ENCODE data around the gene NDUFS8. TPM values are rescaled to one million over a fixed set of nuclear protein-coding genes. Genes with fewer than 3 reads are reported as not detected.

NDUFS8 gene
- total RNA-seq, 2 experiments from 2014 or later: 109 to 126 TPM

DNA sequence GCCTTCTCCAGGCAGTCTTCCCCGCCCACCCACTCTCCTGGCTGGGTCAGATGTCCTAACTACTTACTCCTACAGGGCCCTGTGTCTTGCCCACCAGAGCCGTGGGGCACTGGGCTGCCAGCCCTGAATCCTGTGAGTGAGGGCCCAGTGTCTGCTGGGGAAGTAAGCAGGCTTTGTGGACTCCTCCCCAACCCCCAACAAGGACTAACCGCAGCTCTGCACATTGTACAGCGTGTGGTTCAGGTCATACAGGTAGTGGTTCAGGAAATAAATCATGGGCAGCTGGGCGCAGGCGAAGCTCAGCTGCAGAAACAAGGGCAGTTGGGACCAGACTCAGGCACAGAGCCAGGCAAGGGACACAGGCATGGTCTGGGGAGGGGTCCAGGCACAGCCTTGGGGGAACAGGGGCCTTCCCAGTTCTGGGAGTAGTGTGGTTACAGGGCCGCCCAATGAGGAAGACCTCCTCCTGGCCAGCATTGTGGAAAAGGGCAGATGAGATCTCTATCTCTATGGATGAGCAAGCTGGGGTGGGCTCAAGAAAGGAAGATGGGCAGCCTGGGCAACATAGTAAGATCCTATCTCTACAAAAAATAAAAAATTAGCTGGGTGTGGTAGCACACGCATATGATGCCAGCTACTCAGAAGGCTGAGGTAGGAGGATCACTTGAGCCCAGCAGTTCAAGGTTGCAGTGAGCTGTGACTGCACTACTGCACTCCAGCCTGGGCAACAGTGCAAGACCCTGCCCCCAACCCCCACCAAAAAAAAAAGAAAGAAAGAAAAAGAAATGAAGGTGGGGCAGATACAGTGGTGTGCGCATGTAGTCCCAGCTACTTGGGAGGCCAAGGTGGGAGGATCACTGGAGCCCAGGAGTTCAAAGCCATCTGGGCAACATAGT lies 32.1 kb upstream of the NDUFS8 start:
- no peak for DNase-seq
- H3K27ac Mint-ChIP-seq: peak overlapping the region; percentile 28
- no peaks in the 10 kb centered on the region for H3K27me3 Mint-ChIP-seq
- no peak overlapping the region for H3K4me3 Mint-ChIP-seq
- no peaks in the 10 kb centered on the region for H3K9me3 Mint-ChIP-seq
- H3K4me1 Mint-ChIP-seq: peaks cover 24% of the 10 kb centered on the region
- peaks cover 3% of the 10 kb centered on the region for H3K36me3 Mint-ChIP-seq

DNA sequence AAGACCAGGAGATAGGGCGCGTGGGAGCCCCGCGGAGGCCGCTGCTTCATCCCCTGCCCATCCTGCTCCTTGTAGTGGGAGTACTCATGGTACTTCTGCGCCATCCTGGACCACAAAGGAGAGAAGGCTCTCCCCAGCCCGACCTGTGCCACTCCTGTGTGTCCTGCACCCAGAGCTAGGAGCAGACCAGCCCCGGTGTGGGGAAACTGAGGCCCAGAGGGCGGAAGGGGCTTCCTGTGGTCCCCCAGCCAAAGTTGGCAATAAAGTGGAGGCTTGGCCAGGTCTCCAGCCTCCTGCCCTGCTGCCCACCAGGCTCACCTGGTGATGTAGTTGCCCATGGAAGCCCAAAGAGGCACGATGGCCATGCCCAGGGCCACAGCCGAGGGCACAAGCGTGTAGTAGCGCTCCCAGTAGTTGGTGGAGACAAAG lies 31.3 kb upstream of the NDUFS8 start:
- no peaks in the 10 kb centered on the region for H3K27me3 Mint-ChIP-seq
- peaks cover 20% of the 10 kb centered on the region for H3K4me1 Mint-ChIP-seq
- H3K36me3 Mint-ChIP-seq: peaks cover 3% of the 10 kb centered on the region
- no peak overlapping the region for H3K27ac Mint-ChIP-seq
- no peaks in the 10 kb centered on the region for H3K9me3 Mint-ChIP-seq
- no peak for DNase-seq
- H3K4me3 Mint-ChIP-seq: no peak overlapping the region

DNA sequence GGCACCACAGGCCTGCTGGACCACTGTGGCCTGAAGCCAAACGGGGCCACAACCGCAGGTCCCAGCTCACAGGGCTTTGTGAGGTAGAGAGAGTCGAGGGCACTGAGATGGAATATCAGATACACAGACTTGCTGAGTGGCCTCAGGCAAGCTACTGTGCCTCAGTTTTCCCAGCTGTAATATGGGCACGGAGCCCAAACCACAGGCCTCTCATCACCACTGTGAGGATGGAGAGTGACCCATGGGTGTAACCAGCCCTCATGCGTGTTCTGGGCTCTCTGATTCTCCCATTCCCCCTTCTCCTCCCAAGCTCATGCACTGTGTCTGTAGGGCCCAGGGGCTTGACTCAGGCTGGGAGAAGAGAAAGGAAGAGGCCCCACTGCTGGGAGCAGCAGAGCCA lies 30.8 kb upstream of the NDUFS8 start:
- Mint-ChIP-seq H3K4me3 (no peak overlapping the region), H3K36me3 (peaks cover 3% of the 10 kb centered on the region), H3K9me3 (no peaks in the 10 kb centered on the region), H3K27ac (no peak overlapping the region), H3K27me3 (no peaks in the 10 kb centered on the region), H3K4me1 (peaks cover 21% of the 10 kb centered on the region)
- DNase-seq: no peak

DNA sequence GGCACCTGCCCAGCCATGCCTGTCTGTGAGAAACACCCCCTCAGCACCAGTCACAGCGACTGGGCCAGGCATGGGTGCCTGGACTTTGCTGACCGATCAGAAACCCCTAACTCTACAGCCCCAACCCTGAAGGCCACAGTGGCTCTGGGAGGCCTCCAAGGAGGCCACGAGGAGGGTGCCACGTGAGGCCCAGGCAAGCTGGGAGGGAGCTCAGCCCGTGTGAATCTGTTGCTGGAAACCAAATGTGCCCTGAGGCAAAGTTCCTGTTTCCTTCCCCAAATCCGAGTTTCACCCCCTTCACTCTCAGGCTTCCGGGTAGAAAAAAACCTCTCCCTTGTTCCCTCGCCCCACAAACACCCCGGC lies 27.9 kb upstream of the NDUFS8 start:
- H3K4me1 Mint-ChIP-seq: peaks cover 18% of the 10 kb centered on the region
- H3K4me3 Mint-ChIP-seq: peak overlapping the region; percentile 71
- no peaks in the 10 kb centered on the region for H3K27me3 Mint-ChIP-seq
- no peak for DNase-seq
- peak overlapping the region; percentile 23 for H3K27ac Mint-ChIP-seq
- H3K9me3 Mint-ChIP-seq: no peaks in the 10 kb centered on the region
- H3K36me3 Mint-ChIP-seq: no peaks in the 10 kb centered on the region

DNA sequence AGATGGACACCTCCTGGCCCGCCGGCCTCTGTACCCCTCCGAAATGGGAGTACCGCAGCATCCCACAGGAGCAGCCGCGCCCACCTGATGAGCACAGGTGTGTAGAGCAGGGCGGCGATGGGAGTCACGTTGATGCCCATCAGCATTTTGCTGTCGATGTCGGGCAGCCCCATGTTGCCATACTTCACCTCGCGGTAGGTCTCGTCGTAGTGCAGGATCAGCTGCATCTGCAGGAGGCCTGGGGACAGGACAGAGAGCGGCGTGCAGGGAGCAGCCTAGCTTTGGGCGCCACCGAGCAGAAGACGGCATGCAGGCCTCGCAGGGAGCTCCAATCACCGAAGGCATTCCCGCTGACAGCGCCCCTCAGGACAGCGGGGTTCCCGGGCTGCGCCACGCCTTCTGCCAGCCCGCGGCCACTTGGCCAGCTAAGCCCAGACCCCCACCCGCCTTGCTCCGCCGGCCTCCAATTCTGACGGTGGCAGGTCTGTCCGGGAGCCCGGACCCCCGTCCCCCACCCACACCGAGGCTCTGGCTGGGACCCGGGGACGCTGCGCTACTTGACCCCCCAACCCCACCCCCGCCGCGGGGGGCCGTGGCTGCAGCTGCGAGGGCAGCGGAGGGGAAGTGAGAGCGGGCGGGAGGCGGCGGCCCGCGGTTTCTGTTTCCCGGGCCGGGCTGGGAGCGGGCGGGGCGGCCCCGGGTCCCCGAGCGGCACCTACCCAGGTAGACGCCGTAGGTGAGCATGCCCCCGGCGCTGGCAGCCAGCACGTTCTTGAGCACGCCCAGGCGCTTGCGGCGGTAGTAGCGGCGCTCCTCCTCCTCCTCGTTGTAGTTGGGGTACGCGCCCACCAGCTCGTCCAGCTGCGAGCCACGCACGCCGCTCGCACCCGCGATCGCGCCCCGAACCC lies 27.3 kb upstream of the NDUFS8 start:
- peak overlapping the region; percentile 71 for H3K4me3 Mint-ChIP-seq
- no peaks in the 10 kb centered on the region for H3K9me3 Mint-ChIP-seq
- H3K36me3 Mint-ChIP-seq: no peaks in the 10 kb centered on the region
- H3K27ac Mint-ChIP-seq: peak overlapping the region; percentile 23
- DNase-seq: peak; percentile 56
- H3K4me1 Mint-ChIP-seq: peaks cover 11% of the 10 kb centered on the region
- H3K27me3 Mint-ChIP-seq: no peaks in the 10 kb centered on the region

DNA sequence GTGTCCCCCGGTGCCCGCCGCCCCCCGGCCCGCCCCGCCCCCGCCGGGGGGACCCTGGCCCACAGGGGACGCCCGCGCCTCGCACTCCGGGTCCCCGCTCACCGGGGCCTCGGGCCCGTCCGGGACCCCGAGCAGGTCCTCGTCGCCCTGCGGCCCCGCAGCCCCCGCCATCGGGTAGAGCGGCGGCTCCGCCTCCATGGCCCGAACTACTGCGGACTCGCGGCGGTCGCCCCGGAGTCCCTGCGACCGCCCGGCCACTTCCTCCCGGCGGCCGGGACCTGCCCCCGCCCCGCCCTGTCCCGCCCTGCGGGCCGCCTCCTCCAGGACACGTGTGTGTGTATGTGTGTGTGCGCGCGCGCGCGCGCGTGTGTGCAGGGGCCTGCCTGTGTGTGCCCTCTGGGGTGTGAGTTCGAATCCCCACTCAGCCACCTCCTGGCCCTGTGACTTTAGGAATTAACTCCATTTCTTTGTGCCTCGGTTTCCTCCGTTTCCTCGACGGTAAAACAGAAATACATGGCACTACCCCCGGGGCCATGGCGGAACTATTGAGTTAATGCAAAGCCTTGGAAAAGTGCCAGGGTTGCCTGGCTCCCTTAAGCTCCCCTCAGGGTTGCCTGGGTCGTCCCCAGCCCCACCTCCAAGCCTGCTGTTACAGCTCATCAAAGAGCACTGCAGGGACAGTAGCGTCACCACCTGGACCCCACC lies 26.5 kb upstream of the NDUFS8 start, which contains the start of gene UNC93B1:
Gene UNC93B1 (minus strand): TSS at position 252 of the 705 bp plus-strand sequence. CDS start 54 bp downstream, at position 198.
- peak within 1 kb of the TSS; percentile 60 for H3K27ac Mint-ChIP-seq
- DNase-seq: peak; percentile 87
- no peaks in the 10 kb centered on the region for H3K36me3 Mint-ChIP-seq
- no peaks in the 10 kb centered on the region for H3K27me3 Mint-ChIP-seq
- no peaks in the 10 kb centered on the region for H3K9me3 Mint-ChIP-seq
- H3K4me1 Mint-ChIP-seq: peaks cover 11% of the 10 kb centered on the region
- H3K4me3 Mint-ChIP-seq: peak within 1 kb of the TSS; percentile 78

DNA sequence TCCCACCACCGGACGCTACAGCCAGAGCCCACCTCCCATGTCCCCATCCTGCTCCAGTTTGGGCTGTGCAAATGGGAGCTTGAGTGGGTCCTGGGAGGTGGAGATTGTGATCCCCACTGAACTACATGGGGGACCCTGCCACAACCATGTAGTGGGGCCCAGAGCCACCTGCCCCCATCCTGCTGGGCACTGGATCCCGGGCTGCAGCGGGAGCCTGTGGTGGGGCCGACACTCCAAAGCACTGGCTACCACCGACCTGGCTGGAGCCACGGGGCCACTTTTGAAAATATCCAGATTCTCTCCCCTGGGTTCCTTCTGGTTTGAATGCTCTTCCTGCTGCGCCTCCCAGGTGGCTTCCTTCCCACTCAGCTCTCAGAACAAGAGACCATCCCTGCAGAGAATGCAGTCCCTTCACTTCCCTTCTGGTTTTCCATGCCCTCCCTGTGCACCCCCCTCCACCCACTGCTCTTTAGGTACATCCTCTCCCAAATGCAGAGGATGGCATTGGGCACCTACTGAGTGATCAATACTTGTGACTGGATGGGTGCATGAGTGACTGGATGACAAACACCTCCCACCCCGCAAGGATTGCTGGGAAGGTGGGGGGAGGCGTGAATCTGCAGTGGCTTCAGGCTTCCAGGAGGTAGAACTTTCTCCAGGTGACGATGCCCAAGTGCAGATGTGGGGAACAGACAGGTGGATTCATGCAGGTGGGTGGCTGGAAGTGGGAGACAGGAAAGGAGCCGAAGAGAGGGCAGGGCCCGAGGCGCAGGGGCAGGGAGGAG lies 25.7 kb upstream of the NDUFS8 start:
- DNase-seq: no peak
- peaks cover 18% of the 10 kb centered on the region for H3K4me1 Mint-ChIP-seq
- peak overlapping the region; percentile 78 for H3K4me3 Mint-ChIP-seq
- H3K9me3 Mint-ChIP-seq: no peaks in the 10 kb centered on the region
- H3K27ac Mint-ChIP-seq: peak overlapping the region; percentile 60
- H3K27me3 Mint-ChIP-seq: no peaks in the 10 kb centered on the region
- no peaks in the 10 kb centered on the region for H3K36me3 Mint-ChIP-seq

DNA sequence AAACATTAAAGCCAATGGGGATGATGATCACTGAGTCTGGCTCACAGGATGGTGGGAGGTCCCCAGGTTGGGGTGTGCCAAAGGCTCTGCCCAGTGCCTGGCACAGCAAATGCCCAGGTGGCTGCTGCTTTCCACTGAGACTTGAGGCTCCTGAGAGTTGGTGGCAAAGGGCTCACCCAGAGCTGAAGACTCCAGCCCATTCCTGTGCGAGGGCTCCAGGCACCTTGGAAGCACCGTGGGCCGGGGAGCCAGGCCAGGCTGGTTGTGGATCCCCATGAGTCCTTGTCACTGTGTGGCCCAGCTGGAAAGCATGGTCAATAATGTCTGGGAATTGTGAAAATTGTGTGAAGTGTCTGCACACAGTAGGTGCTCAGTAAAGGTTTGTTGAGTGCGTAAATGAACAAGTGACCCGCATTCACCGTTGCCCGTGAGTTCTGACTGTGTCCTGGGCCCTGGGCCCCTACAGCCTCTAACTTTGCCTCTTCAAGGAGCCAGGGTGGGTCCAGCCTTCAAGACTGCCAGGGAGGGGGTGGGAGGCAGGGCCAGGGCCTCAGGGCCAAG lies 23.8 kb upstream of the NDUFS8 start:
- H3K27ac Mint-ChIP-seq: no peak overlapping the region
- H3K36me3 Mint-ChIP-seq: no peaks in the 10 kb centered on the region
- no peak overlapping the region for H3K4me3 Mint-ChIP-seq
- H3K4me1 Mint-ChIP-seq: peaks cover 20% of the 10 kb centered on the region
- H3K27me3 Mint-ChIP-seq: no peaks in the 10 kb centered on the region
- H3K9me3 Mint-ChIP-seq: no peaks in the 10 kb centered on the region
- no peak for DNase-seq

DNA sequence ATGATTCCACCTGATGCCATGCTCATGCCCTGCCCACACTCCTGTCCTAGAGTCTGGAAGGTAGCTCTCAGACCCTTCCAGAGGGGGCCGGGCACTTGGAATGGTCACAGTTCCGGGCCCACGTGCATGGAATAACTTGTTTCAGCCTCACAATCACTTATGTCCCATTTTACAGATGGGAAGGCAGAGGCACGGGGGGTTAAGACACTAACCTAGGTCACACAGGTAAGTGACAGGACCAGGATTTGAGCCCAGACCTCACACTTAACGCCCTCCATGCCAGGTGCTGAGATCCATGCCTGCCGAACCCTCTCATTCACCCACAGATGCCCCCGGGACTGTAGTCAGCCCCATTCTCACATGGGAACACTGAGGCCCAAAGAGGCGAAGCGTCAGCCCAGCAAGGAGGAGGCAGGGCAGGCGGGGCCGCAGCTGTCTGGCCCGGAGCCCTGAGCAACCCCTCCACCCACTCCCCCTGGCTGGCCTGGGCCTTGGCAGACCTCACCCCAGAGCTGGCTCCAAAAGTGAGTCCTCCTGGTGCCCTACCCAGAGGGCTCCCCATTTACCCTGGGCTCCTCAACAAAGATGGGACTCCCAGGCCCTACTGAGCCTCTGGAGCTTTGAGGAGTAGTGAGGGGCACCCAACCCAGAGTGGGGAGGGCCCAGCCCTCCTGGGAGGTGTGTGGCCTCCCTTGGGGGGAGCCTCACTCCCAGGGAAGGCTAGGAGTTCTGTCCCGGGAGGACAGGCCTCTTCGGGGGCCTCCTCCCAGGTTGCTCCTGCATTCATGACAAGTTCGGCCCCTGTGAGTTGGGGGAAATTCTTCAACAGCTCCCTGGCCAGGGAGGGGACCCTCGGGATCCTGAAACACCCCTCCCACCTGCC lies 22.7 kb upstream of the NDUFS8 start:
- DNase-seq: no peak
- no peak overlapping the region for H3K27ac Mint-ChIP-seq

DNA sequence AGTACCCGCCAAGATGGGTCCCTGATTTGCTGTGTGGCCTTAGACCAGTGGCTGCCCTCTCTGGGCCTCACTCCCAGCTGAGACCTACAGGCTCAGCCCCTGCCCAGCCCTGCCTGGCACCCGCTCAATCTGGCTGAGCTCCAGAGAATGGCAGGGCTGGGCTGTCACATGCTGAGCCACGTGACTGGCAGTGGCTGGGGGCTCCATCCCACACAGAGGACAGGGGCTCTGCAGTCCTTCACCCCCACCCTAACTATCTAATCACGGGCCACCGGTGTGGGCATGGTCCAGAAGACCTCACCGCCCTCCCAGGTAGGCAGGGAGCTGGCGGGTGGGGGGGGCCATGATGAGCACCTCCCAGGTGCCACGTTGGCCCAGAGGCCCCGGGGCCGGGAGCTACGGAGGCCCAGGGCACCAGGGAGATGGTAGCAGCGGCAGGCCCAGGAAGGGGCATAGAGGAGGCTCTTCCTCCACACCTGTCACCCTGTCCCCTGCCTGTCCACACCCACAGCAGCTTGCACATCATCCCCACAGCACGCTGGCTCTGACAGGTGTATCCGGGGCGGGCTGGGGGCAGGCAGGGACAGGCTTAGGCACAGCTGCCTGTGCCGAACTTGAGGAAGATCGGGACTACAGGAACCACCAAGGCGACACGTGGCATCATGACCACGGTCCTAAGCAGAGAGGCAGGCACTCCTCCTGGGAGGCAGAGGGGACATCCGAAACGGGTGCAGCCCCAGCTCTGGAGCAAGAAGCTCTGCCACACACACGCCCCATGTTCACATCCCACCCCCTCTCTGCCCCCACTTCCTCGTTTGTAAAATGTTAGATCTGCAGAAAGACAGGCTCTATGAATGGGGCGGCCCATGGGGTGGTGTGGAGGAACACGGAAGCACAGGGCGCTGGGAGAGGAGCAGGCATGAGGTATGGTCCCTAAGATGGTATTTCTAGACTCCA lies 21.8 kb upstream of the NDUFS8 start:
- DNase-seq: no peak
- no peaks in the 10 kb centered on the region for H3K9me3 Mint-ChIP-seq
- no peaks in the 10 kb centered on the region for H3K27me3 Mint-ChIP-seq
- no peak overlapping the region for H3K4me3 Mint-ChIP-seq
- no peaks in the 10 kb centered on the region for H3K36me3 Mint-ChIP-seq
- no peak overlapping the region for H3K27ac Mint-ChIP-seq
- peaks cover 17% of the 10 kb centered on the region for H3K4me1 Mint-ChIP-seq

More for the DNA sequence above, 22.7 kb upstream of the NDUFS8 start:
- H3K27me3 Mint-ChIP-seq: no peaks in the 10 kb centered on the region
- H3K4me1 Mint-ChIP-seq: peaks cover 20% of the 10 kb centered on the region
- no peaks in the 10 kb centered on the region for H3K36me3 Mint-ChIP-seq
- H3K4me3 Mint-ChIP-seq: no peak overlapping the region
- no peaks in the 10 kb centered on the region for H3K9me3 Mint-ChIP-seq

DNA sequence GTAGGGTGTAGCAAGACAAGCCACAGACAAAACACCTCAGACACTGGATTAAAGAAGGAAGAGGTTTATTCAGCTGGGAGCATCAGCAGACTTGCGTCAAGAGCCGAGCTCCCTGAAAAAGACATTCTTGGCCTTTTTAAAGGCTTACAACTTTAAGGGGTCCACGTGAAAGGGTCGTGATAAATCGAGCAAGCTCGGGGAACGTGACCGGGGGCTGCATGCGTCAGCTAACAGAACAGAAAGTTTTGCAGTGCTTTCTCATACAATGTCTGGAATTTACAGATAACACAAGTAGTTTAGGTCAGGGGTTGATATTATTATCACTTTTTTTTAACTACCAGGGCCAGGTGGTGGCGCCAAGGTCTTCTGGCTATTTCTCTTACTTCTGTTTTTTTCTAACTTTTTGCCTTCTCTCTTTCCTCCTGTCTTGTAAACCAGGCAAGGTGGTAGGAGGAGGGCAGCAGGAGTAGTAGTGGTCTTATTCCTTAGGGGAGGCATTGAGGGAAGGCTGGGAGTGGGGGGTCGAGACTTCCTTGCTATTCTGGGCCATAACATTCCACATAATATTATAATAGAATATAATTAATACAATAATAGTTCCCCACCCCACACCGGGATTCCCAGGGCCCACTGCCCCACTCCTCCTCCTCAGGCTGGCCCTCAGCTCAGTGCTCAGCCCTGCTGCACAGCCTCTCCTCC lies 20.9 kb upstream of the NDUFS8 start:
- DNase-seq: no peak
- H3K36me3 Mint-ChIP-seq: no peaks in the 10 kb centered on the region
- H3K9me3 Mint-ChIP-seq: no peaks in the 10 kb centered on the region
- H3K4me3 Mint-ChIP-seq: no peak overlapping the region
- H3K4me1 Mint-ChIP-seq: peaks cover 17% of the 10 kb centered on the region
- no peaks in the 10 kb centered on the region for H3K27me3 Mint-ChIP-seq
- H3K27ac Mint-ChIP-seq: no peak overlapping the region

Measured in activated naive CD8-positive, alpha-beta T cell treated with anti-CD3 and anti-CD28 coated beads for 36 hours (primary cell).